Endothelial cell (in vitro differentiated cells): ENCODE measurements around the gene MCTP1. TPM values are rescaled to one million over a fixed set of nuclear protein-coding genes. Genes with fewer than 3 reads are reported as not detected.

Source experiments
- DNase-seq: peaks from one replicate; pipeline ENCODE4 v3.0.0; 2021; ENCODE audit warnings: low spot score
- H3K27ac Mint-ChIP-seq: one replicate; pipeline ENCODE4 v1.8.0; 2021; ENCODE audit warnings: mixed read lengths, inconsistent platforms; ENCODE audit not compliant: unreplicated experiment
- H3K27me3 Mint-ChIP-seq: one replicate; pipeline ENCODE4 v1.8.0; 2021; ENCODE audit warnings: mild to moderate bottlenecking, moderate library complexity, mixed read lengths, inconsistent platforms; ENCODE audit not compliant: unreplicated experiment
- H3K36me3 Mint-ChIP-seq: one replicate; pipeline ENCODE4 v1.8.0; 2021; ENCODE audit warnings: mild to moderate bottlenecking, low read depth, mixed read lengths, inconsistent platforms; ENCODE audit not compliant: unreplicated experiment
- H3K4me1 Mint-ChIP-seq: one replicate; pipeline ENCODE4 v1.8.0; 2021; ENCODE audit warnings: mild to moderate bottlenecking, mixed read lengths, inconsistent platforms; ENCODE audit not compliant: unreplicated experiment
- H3K4me3 Mint-ChIP-seq: one replicate; pipeline ENCODE4 v1.8.0; 2021; ENCODE audit warnings: mild to moderate bottlenecking, mixed read lengths, inconsistent platforms; ENCODE audit not compliant: unreplicated experiment
- H3K9me3 Mint-ChIP-seq: one replicate; pipeline ENCODE4 v1.8.0; 2021; ENCODE audit warnings: mixed read lengths, inconsistent platforms; ENCODE audit not compliant: unreplicated experiment
- CTCF ChIP-seq: fragments of 200-600 bp; sonication (generic); IDR thresholded peaks from one replicate; pipeline ENCODE4 v1.5.0; 2021; ENCODE audit warnings: antibody characterized with exemption; ENCODE audit not compliant: unreplicated experiment
- total RNA-seq: library from RNA; stranded (reverse); fragmentation: NEBNext Ultra II Directional; extraction: Animal tissue kit (Norgen Biotek cat#: 25700); gene quantifications from one replicate; pipeline ENCODE4 v1.2.1, GENCODE V29; 2021; ENCODE audit not compliant: unreplicated experiment

Gene MCTP1
- total RNA-seq, 1 donor from 2014 or later = 2.2 TPM

- Mint-ChIP-seq H3K9me3 (no peaks in the 10 kb centered on the region), H3K4me1 (no peaks in the 10 kb centered on the region), H3K36me3 (no peaks in the 10 kb centered on the region), H3K27ac (no peak overlapping the region), H3K4me3 (no peak overlapping the region), H3K27me3 (no peaks in the 10 kb centered on the region)
- no peak for TF ChIP-seq CTCF
- DNase-seq = no peak
Measured at GRCh38 chr5:94856257-94856800, 428.6 kb downstream of the MCTP1 start.

- no peak for DNase-seq
- no peaks in the 10 kb centered on the region for H3K27me3 Mint-ChIP-seq
- no peaks in the 10 kb centered on the region for H3K36me3 Mint-ChIP-seq
- no peaks in the 10 kb centered on the region for H3K9me3 Mint-ChIP-seq
- no peak for TF ChIP-seq CTCF
- H3K27ac Mint-ChIP-seq = no peak overlapping the region
- no peaks in the 10 kb centered on the region for H3K4me1 Mint-ChIP-seq
- H3K4me3 Mint-ChIP-seq = no peak overlapping the region
Measured at GRCh38 chr5:94855543-94855942, 429.4 kb downstream of the MCTP1 start.

GRCh38 chr5:94853120-94853519 is 431.8 kb downstream of the MCTP1 start:
- no peaks in the 10 kb centered on the region for H3K9me3 Mint-ChIP-seq
- DNase-seq = no peak
- H3K27me3 Mint-ChIP-seq = no peaks in the 10 kb centered on the region
- TF ChIP-seq CTCF = no peak
- no peak overlapping the region for H3K27ac Mint-ChIP-seq
- H3K4me1 Mint-ChIP-seq = no peaks in the 10 kb centered on the region
- H3K4me3 Mint-ChIP-seq = no peak overlapping the region
- no peaks in the 10 kb centered on the region for H3K36me3 Mint-ChIP-seq

- H3K27me3 Mint-ChIP-seq = no peaks in the 10 kb centered on the region
- no peaks in the 10 kb centered on the region for H3K36me3 Mint-ChIP-seq
- no peak for TF ChIP-seq CTCF
- no peak overlapping the region for H3K4me3 Mint-ChIP-seq
- H3K27ac Mint-ChIP-seq = no peak overlapping the region
- H3K9me3 Mint-ChIP-seq = no peaks in the 10 kb centered on the region
- no peak for DNase-seq
- no peaks in the 10 kb centered on the region for H3K4me1 Mint-ChIP-seq
Measured at GRCh38 chr5:94850960-94851359, 433.9 kb downstream of the MCTP1 start.

GRCh38 chr5:94849821-94850736 is 434.8 kb downstream of the MCTP1 start:
- H3K27ac Mint-ChIP-seq = no peak overlapping the region
- no peaks in the 10 kb centered on the region for H3K4me1 Mint-ChIP-seq
- TF ChIP-seq CTCF = peak; percentile 62
- H3K36me3 Mint-ChIP-seq = no peaks in the 10 kb centered on the region
- H3K4me3 Mint-ChIP-seq = no peak overlapping the region
- no peaks in the 10 kb centered on the region for H3K9me3 Mint-ChIP-seq
- peak; percentile 22 for DNase-seq
- H3K27me3 Mint-ChIP-seq = no peaks in the 10 kb centered on the region
